T follicular helper cell (primary cell): ENCODE results near the gene GRIN2B.

Experiments
- DNase-seq: peaks from one replicate; pipeline ENCODE4 v3.0.0-alpha.2; 2020; ENCODE audit warnings: low read depth
- total RNA-seq, 2 experiments: gene quantifications; one replicate each; lab custom pipeline; 2026; lab: John Stamatoyannopoulos, UW

The GRIN2B gene
- 0 to 0.04 reads per million in 2 experiments for total RNA-seq

GRCh38 chr12:13981296-13981962, at the start of gene GRIN2B:
Gene GRIN2B (minus strand): TSS chr12:13981602. CDS start chr12:13866208, 115,394 bp downstream.
- DNase-seq, result no peak

- DNase-seq, result no peak
These were observed 45.1 kb upstream of the GRIN2B start for GRCh38 chr12:14026537-14026936.

- no peak for DNase-seq
These were observed 43.2 kb upstream of the GRIN2B start for GRCh38 chr12:14024591-14024990.

- no peak for DNase-seq
These were observed 36.7 kb upstream of the GRIN2B start for GRCh38 chr12:14018080-14018479.

GRCh38 chr12:14010989-14011388, 29.6 kb upstream of the GRIN2B start:
- DNase-seq, result no peak

- DNase-seq, result no peak
These were observed 26.2 kb upstream of the GRIN2B start for GRCh38 chr12:14007639-14008038.

- no peak for DNase-seq
These were observed 11.2 kb upstream of the GRIN2B start for GRCh38 chr12:13992585-13992984.

GRCh38 chr12:13992106-13992505, 10.7 kb upstream of the GRIN2B start:
- DNase-seq, result no peak

- no peak for DNase-seq
These were observed 4.6 kb upstream of the GRIN2B start for GRCh38 chr12:13986031-13986430.

GRCh38 chr12:13981990-13982389, 588 bp upstream of the GRIN2B start:
- no peak for DNase-seq

GRCh38 chr12:13980538-13981295, 685 bp downstream of the GRIN2B start:
- DNase-seq, result no peak

- no peak for DNase-seq
These were observed 1.5 kb downstream of the GRIN2B start for GRCh38 chr12:13979772-13980378.

- DNase-seq, result no peak
These were observed 2.5 kb downstream of the GRIN2B start for GRCh38 chr12:13978876-13979275.

- no peak for DNase-seq
These were observed 4.5 kb downstream of the GRIN2B start for GRCh38 chr12:13976880-13977279.

- no peak for DNase-seq
These were observed 5.3 kb downstream of the GRIN2B start for GRCh38 chr12:13976028-13976584.

- no peak for DNase-seq
These were observed 7.4 kb downstream of the GRIN2B start for GRCh38 chr12:13973996-13974395.

- no peak for DNase-seq
These were observed 10.6 kb downstream of the GRIN2B start for GRCh38 chr12:13970803-13971202.

GRCh38 chr12:13968281-13968680, 13.1 kb downstream of the GRIN2B start:
- no peak for DNase-seq

GRCh38 chr12:13964666-13965065, 16.7 kb downstream of the GRIN2B start:
- no peak for DNase-seq

- DNase-seq, result no peak
These were observed 18.7 kb downstream of the GRIN2B start for GRCh38 chr12:13962699-13963098.

GRCh38 chr12:13961971-13962370, 19.4 kb downstream of the GRIN2B start:
- DNase-seq, result no peak

- no peak for DNase-seq
These were observed 22.2 kb downstream of the GRIN2B start for GRCh38 chr12:13959131-13959723.
